Measurements from ENCODE around the gene BRPF3. TPM values are rescaled to one million over a fixed set of nuclear protein-coding genes. Genes with fewer than 3 reads are reported as not detected.
A peak's percentile ranks its signal among the peaks of the same experiment; 100 is the strongest.

The BRPF3 gene
- polyA plus RNA-seq, 3 donors = 1.1 to 9.2 (median 1.3) TPM

GRCh38 chr6:36210886-36211595, 14.5 kb downstream of the BRPF3 start:
- Mint-ChIP-seq H3K27ac (no peak overlapping the region), H3K4me1 (no peaks in the 10 kb centered on the region), H3K9me3 (no peaks in the 10 kb centered on the region), H3K36me3 (peaks cover 92 to 99% of the 10 kb centered on the region in 2 donors), H3K4me3 (no peak overlapping the region), H3K27me3 (ENCODE audit: low read depth in 3 of 3) (no peaks in the 10 kb centered on the region)
- TF ChIP-seq CTCF (IDR thresholded peaks at IDR 0.05) = no peak
- no peaks in the 10 kb centered on the region for H3K9me3 ChIP-seq (replicated peaks in 1 of 2; ENCODE audit: control insufficient read depth in 1 of 2, insufficient read depth in 1 of 2, low read length in 2 of 2)
- no peaks in the 10 kb centered on the region for H3K79me2 ChIP-seq (ENCODE audit: insufficient read depth, low read length)
- H3K4me1 ChIP-seq (ENCODE audit: control insufficient read depth in 1 of 2, insufficient read depth in 2 of 2, low read length in 2 of 2) = no peaks in the 10 kb centered on the region
- peaks cover 85 to 100% of the 10 kb centered on the region in 2 donors for H3K36me3 ChIP-seq (replicated peaks in 1 of 2; ENCODE audit: control insufficient read depth in 1 of 2, insufficient read depth in 2 of 2, low read length in 2 of 2)
- H3K9ac ChIP-seq (ENCODE audit: insufficient read depth, low read length, poor library complexity, severe bottlenecking) = no peak overlapping the region
- DNase-seq = no peak
- intact Hi-C loops (cut with micrococcal nuclease) = no loop called here
- H4K20me1 ChIP-seq (ENCODE audit: insufficient read depth, low read length) = peaks cover 3% of the 10 kb centered on the region
- no peaks in the 10 kb centered on the region for H3K27me3 ChIP-seq (ENCODE audit: control insufficient read depth in 2 of 2, insufficient read depth in 2 of 2, low read length in 2 of 2)
- WGBS (ENCODE audit: insufficient coverage) = 97% methylated on average over 16 of the region's 18 CpGs
- H3K4me3 ChIP-seq (replicated peaks in 1 of 3; ENCODE audit: low read depth in 2 of 3, low read length in 3 of 3) = no peak overlapping the region
- H3K4me2 ChIP-seq (replicated peaks; ENCODE audit: extremely low read depth, low read length, poor library complexity, severe bottlenecking) = no peak overlapping the region
- H2AFZ ChIP-seq (ENCODE audit: insufficient read depth, low read depth, low read length, poor library complexity, severe bottlenecking) = no peak overlapping the region
- H3K27ac ChIP-seq (ENCODE audit: low read depth in 1 of 2, low read length in 2 of 2) = no peak overlapping the region

DNA sequence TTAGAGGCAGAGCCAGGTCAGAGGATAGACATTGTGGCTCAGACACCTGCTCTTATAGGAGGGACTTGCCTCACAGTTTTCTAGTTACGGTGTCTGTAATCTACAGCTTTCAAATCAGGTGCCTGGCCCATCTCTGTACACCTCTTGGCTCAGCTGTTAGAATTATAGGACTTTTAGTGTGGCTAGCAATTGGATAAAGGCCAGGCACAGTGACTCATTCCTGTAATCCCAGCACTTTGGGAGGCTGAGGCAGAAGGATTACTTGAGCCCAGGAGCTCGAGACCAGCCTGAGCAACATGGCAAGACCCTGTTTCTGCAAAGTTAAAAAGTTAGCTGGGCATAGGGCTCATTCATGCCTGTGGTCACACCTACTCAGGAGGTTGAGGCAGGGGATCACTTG, 20.0 kb downstream of the BRPF3 start:
- Mint-ChIP-seq H3K4me1 (peaks cover 33% of the 10 kb centered on the region), H3K9me3 (no peaks in the 10 kb centered on the region), H3K36me3 (peaks cover 67 to 84% of the 10 kb centered on the region in 2 donors), H3K27me3 (ENCODE audit: low read depth in 3 of 3) (peaks cover 0 to 1% (median 0%) of the 10 kb centered on the region in 3 donors), H3K27ac (no peak overlapping the region), H3K4me3 (no peak overlapping the region)
- H3K79me2 ChIP-seq (ENCODE audit: insufficient read depth, low read length) = no peaks in the 10 kb centered on the region
- peak overlapping the region in 1 of 2 donors; percentile 4 for H3K27ac ChIP-seq (ENCODE audit: low read depth in 1 of 2, low read length in 2 of 2)
- DNase-seq = no peak
- H3K9ac ChIP-seq (ENCODE audit: insufficient read depth, low read length, poor library complexity, severe bottlenecking) = no peak overlapping the region
- H3K9me3 ChIP-seq (replicated peaks in 1 of 2; ENCODE audit: control insufficient read depth in 1 of 2, insufficient read depth in 1 of 2, low read length in 2 of 2) = no peaks in the 10 kb centered on the region
- intact Hi-C loops (cut with micrococcal nuclease) = no loop called here
- WGBS (ENCODE audit: insufficient coverage) = 100% methylated on average over 2 of the region's 2 CpGs
- TF ChIP-seq CTCF (IDR thresholded peaks at IDR 0.05) = no peak
- no peaks in the 10 kb centered on the region for H4K20me1 ChIP-seq (ENCODE audit: insufficient read depth, low read length)
- H3K4me2 ChIP-seq (replicated peaks; ENCODE audit: extremely low read depth, low read length, poor library complexity, severe bottlenecking) = no peak overlapping the region
- H3K36me3 ChIP-seq (replicated peaks in 1 of 2; ENCODE audit: control insufficient read depth in 1 of 2, insufficient read depth in 2 of 2, low read length in 2 of 2) = peaks cover 39 to 69% of the 10 kb centered on the region in 2 donors
- no peak overlapping the region for H2AFZ ChIP-seq (ENCODE audit: insufficient read depth, low read depth, low read length, poor library complexity, severe bottlenecking)
- no peaks in the 10 kb centered on the region for H3K27me3 ChIP-seq (ENCODE audit: control insufficient read depth in 2 of 2, insufficient read depth in 2 of 2, low read length in 2 of 2)
- H3K4me3 ChIP-seq (replicated peaks in 1 of 3; ENCODE audit: low read depth in 2 of 3, low read length in 3 of 3) = no peak overlapping the region
- H3K4me1 ChIP-seq (ENCODE audit: control insufficient read depth in 1 of 2, insufficient read depth in 2 of 2, low read length in 2 of 2) = peaks cover 28 to 32% of the 10 kb centered on the region in 2 donors

Data from CD14-positive monocyte (primary cell).